Natural killer cell (primary cell): ENCODE data around the gene CLUH. TPM values are rescaled to one million over a fixed set of nuclear protein-coding genes. Genes with fewer than 3 reads are reported as not detected.
A peak's percentile ranks its signal among the peaks of the same experiment; 100 is the strongest.
"Not testable (repeated sequence)": the region's sequence is repeated elsewhere in the genome, so short reads cannot be mapped to it uniquely, and the experiment has no call there.

Source experiments
- ATAC-seq, 3 donors: fragments of 150-1000 bp in 2 of 3; fragments of 200-7000 bp in 1 of 3; cut with Tn5 transposase; 1 replicate in 1 of 3; 2 replicates in 2 of 3; pipeline ENCODE4 v1.10.0; 2021; ENCODE audit warnings: mild to moderate bottlenecking in 2 of 3, moderate library complexity in 2 of 3
- DNase-seq, 2 donors: peaks; one replicate each; pipeline versions ENCODE4 v3.0.0 to v3.0.0-alpha.2; 2013 to 2021; ENCODE audit warnings: mixed read lengths in 1 of 2
- H3K27ac ChIP-seq: one replicate; pipeline ENCODE4 v1.5.1; 2013; ENCODE audit warnings: mild to moderate bottlenecking, low read length
- H3K27me3 ChIP-seq: one replicate; pipeline ENCODE4 v1.6.1; 2013; ENCODE audit warnings: low read length; ENCODE audit not compliant: control insufficient read depth, insufficient read depth
- H3K36me3 ChIP-seq: one replicate; pipeline ENCODE4 v1.6.1; 2013; ENCODE audit warnings: low read length; ENCODE audit not compliant: control insufficient read depth, insufficient read depth
- H3K4me1 ChIP-seq: one replicate; pipeline ENCODE4 v1.6.1; 2013; ENCODE audit warnings: low read length; ENCODE audit not compliant: control insufficient read depth, insufficient read depth
- H3K4me3 ChIP-seq: one replicate; pipeline ENCODE4 v1.5.1; 2013; ENCODE audit warnings: low read length
- H3K9me3 ChIP-seq: one replicate; pipeline ENCODE4 v1.6.1; 2013; ENCODE audit warnings: low read length; ENCODE audit not compliant: control insufficient read depth, insufficient read depth
- H3K27ac Mint-ChIP-seq, 2 donors: one replicate each; pipeline ENCODE4 v1.8.0; 2022; ENCODE audit warnings: mild to moderate bottlenecking in 2 of 2, mixed read lengths in 2 of 2, moderate library complexity in 1 of 2
- H3K27me3 Mint-ChIP-seq, 2 donors: one replicate each; pipeline ENCODE4 v1.8.0; 2022; ENCODE audit warnings: low read depth in 2 of 2, mixed read lengths in 2 of 2
- H3K36me3 Mint-ChIP-seq: one replicate; pipeline ENCODE4 v1.8.0; 2022; ENCODE audit warnings: mixed read lengths
- H3K4me1 Mint-ChIP-seq, 2 donors: one replicate each; pipeline ENCODE4 v1.8.0; 2022; ENCODE audit warnings: mixed read lengths in 2 of 2
- H3K4me3 Mint-ChIP-seq: one replicate; pipeline ENCODE4 v1.8.0; 2022; ENCODE audit warnings: mild to moderate bottlenecking, moderate library complexity, mixed read lengths
- H3K9me3 Mint-ChIP-seq, 2 donors: one replicate each; pipeline ENCODE4 v1.8.0; 2022; ENCODE audit warnings: mixed read lengths in 2 of 2
- WGBS: methylation state at CpG from one replicate; pipeline ENCODE4 v1.1.7; 2013; ENCODE audit warnings: missing lambda C conversion rate; ENCODE audit not compliant: insufficient coverage; 5-methylcytosine and 5-hydroxymethylcytosine counted together
- intact Hi-C: fragments of 100-400 bp; cut with micrococcal nuclease; formaldehyde crosslinking; loops from one replicate; pipeline ENCODE4 v1.14.2; 2022
- total RNA-seq, 4 donors: library from RNA; stranded (reverse); fragments of 120-200 nt in 1 of 4; gene quantifications; one replicate each; pipeline versions ENCODE4 v1.2.3 to v1.2.4, GENCODE V29; 2013 to 2022
- TF ChIP-seq, protein P1 (sequence below): fragments of 200-600 bp; IDR thresholded peaks from one replicate; pipeline ENCODE4 v1.8.0; 2022; ENCODE audit warnings: antibody characterized with exemption

Gene CLUH
- total RNA-seq, 3 donors from 2014 or later (not counting 1 experiment from before 2014, with no cell fraction given), result 34.6 to 43.5 (median 42.1) TPM

DNA sequence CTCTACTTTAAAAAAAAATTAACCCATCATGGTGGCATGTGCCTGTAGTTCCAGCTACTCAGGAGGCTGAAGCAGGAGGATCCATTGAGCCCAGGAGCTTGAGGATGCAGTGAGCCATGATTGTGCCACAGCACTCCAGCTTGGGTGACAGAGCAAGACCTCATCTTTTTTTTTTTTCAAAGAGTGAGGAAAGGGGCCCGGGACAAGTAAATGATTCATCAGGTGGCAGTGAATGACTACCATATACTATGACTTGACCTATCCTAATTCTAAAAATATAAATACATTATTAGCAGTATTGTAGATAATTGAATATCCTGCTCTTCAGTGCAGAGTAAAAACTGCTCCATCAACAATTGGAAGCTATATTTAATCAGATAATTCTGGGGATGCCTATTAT lies 55.3 kb downstream of the CLUH start:
- peak overlapping the region; percentile 79 to 84 for H3K27ac Mint-ChIP-seq
- peaks cover 45 to 48% of the 10 kb centered on the region in 2 donors for H3K4me1 Mint-ChIP-seq
- intact Hi-C loops, result loop anchor here (5.0 kb wide), 1 partner anchor 64 kb away; the partner anchor contains the start of gene PAFAH1B1
- peak in 1 of 3 donors; percentile 5 for ATAC-seq
- no peak for DNase-seq
- TF ChIP-seq, protein P1, sequence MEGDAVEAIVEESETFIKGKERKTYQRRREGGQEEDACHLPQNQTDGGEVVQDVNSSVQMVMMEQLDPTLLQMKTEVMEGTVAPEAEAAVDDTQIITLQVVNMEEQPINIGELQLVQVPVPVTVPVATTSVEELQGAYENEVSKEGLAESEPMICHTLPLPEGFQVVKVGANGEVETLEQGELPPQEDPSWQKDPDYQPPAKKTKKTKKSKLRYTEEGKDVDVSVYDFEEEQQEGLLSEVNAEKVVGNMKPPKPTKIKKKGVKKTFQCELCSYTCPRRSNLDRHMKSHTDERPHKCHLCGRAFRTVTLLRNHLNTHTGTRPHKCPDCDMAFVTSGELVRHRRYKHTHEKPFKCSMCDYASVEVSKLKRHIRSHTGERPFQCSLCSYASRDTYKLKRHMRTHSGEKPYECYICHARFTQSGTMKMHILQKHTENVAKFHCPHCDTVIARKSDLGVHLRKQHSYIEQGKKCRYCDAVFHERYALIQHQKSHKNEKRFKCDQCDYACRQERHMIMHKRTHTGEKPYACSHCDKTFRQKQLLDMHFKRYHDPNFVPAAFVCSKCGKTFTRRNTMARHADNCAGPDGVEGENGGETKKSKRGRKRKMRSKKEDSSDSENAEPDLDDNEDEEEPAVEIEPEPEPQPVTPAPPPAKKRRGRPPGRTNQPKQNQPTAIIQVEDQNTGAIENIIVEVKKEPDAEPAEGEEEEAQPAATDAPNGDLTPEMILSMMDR, result no peak
- no peaks in the 10 kb centered on the region for H3K9me3 Mint-ChIP-seq
- Histone ChIP-seq H3K27me3 (no peaks in the 10 kb centered on the region), H3K4me1 (peaks cover 15% of the 10 kb centered on the region), H3K9me3 (no peaks in the 10 kb centered on the region), H3K4me3 (no peak overlapping the region), H3K27ac (peak overlapping the region; percentile 40), H3K36me3 (no peaks in the 10 kb centered on the region)
- H3K27me3 Mint-ChIP-seq, result no peaks in the 10 kb centered on the region
- peak overlapping the region; percentile 56 for H3K4me3 Mint-ChIP-seq
- no CpG with 5 or more reads among the region's 1 CpG for WGBS
- H3K36me3 Mint-ChIP-seq, result no peaks in the 10 kb centered on the region

DNA sequence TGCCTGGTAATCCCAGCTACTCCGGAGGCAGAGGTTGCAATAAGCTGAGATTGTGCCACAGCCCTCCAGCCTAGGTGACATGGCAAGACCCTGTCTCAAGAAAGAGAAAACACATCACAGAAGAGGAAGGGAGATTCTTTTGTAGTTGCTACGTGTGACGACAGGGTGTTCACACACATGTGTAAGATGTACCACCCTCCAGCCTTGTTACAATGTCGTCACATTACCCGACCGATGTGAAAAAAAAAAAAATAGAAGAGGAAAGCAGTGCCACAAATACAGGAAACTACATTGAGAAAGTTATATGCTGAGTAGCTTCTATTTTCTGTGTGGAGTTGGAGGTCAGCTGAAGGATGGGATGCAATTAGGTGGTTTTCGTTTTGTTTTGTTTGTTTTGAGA lies 56.0 kb downstream of the CLUH start:
- Mint-ChIP-seq H3K4me1 (peaks cover 41 to 44% of the 10 kb centered on the region in 2 donors), H3K4me3 (peak overlapping the region; percentile 51), H3K27ac (peak overlapping the region; percentile 79 to 84), H3K9me3 (no peaks in the 10 kb centered on the region), H3K36me3 (no peaks in the 10 kb centered on the region), H3K27me3 (no peaks in the 10 kb centered on the region)
- Histone ChIP-seq H3K4me1 (peaks cover 15% of the 10 kb centered on the region), H3K36me3 (no peaks in the 10 kb centered on the region), H3K9me3 (no peaks in the 10 kb centered on the region), H3K27me3 (no peaks in the 10 kb centered on the region), H3K27ac (peak overlapping the region; percentile 76), H3K4me3 (no peak overlapping the region)
- TF ChIP-seq, protein P1, result no peak
- DNase-seq, result peak; percentile 25 to 39
- intact Hi-C loops, result loop anchor here (5.0 kb wide), 1 partner anchor 63 kb away; the partner anchor contains the start of gene PAFAH1B1
- ATAC-seq, result peak; percentile 92 to 93 (median 92)
- WGBS, result 67% methylated on average over 5 of the region's 7 CpGs

DNA sequence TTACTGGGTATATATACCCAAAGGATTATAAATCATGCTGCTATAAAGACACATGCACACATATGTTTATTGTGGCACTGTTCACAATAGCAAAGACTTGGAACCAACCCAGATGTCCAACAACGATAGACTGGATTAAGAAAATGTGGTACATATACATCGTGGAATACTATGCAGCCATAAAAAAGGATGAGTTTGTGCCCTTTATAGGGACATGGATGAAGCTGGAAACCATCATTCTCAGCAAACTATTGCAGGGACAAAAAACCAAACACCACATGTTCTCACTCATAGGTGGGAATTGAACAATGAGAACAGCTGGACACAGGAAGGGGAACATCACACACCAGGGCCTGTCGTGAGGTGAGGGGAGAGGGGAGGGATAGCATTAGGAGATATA lies 58.7 kb downstream of the CLUH start:
- DNase-seq, H3K36me3 Mint-ChIP-seq, H3K4me3 Mint-ChIP-seq, H3K9me3 ChIP-seq, ATAC-seq, H3K36me3 ChIP-seq, H3K9me3 Mint-ChIP-seq, H3K4me3 ChIP-seq, H3K27me3 ChIP-seq, H3K27me3 Mint-ChIP-seq, H3K27ac ChIP-seq, intact Hi-C loops: not testable (repeated sequence)
- Mint-ChIP-seq H3K27ac (peak overlapping the region; percentile 79 to 84), H3K4me1 (peaks cover 31% of the 10 kb centered on the region in 2 donors)
- peaks cover 15% of the 10 kb centered on the region for H3K4me1 ChIP-seq
- 95% methylated on average over 3 of the region's 3 CpGs for WGBS

DNA sequence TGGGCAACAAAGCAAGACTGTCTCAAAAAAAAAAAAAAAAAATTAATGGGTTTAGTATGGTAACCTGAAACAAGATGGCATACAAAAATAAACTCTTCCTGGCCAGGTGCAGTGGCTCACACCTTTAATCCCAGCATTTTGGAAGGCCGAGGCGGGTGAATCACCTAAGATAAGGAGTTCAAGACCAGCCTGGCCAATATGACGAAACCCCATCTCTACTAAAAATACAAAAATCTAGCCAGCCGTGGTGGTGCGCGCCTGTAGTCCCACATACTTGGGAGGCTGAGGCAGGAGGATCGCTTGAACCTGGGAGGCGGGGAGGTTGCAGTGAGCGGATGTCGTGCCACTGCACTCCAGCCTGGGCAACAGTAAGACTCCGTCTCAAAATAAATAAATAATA lies 62.4 kb downstream of the CLUH start:
- Histone ChIP-seq H3K36me3 (no peaks in the 10 kb centered on the region), H3K4me3 (no peak overlapping the region), H3K27me3 (no peaks in the 10 kb centered on the region), H3K9me3 (no peaks in the 10 kb centered on the region), H3K4me1 (no peaks in the 10 kb centered on the region), H3K27ac (no peak overlapping the region)
- H3K4me1 Mint-ChIP-seq, result peaks cover 8 to 10% of the 10 kb centered on the region in 2 donors
- no peaks in the 10 kb centered on the region for H3K36me3 Mint-ChIP-seq
- ATAC-seq (no peak), DNase-seq (no peak)
- no peaks in the 10 kb centered on the region for H3K27me3 Mint-ChIP-seq
- peak overlapping the region; percentile 45 to 69 for H3K27ac Mint-ChIP-seq
- no peak overlapping the region for H3K4me3 Mint-ChIP-seq
- intact Hi-C loops, result no loop called here
- TF ChIP-seq, protein P1, result no peak
- H3K9me3 Mint-ChIP-seq, result no peaks in the 10 kb centered on the region
- over 99% methylated on average over 10 of the region's 11 CpGs for WGBS
